M059J (cell line): Measurements from ENCODE around the gene TAX1BP3. TPM values are rescaled to one million over a fixed set of nuclear protein-coding genes. Genes with fewer than 3 reads are reported as not detected.

Experiments
- DNase-seq: peaks from one replicate; pipeline ENCODE4 v3.0.0-alpha.2; 2012; ENCODE audit warnings: low read depth
- total RNA-seq: library from RNA; depleted of rRNA; stranded (reverse); fragments of >200 nt; shearing (Covaris generic); gene quantifications from 2 replicates; pipeline ENCODE4 v1.2.3, GENCODE V29; 2014; rRNA removed

The TAX1BP3 gene
- total RNA-seq, 1 experiment from 2014 or later: 243 TPM

- DNase-seq: no peak
These were observed 41.3 kb downstream of the TAX1BP3 start for GRCh38 chr17:3626831-3627768.

- no peak for DNase-seq
These were observed 45.3 kb downstream of the TAX1BP3 start for GRCh38 chr17:3622977-3623594.

GRCh38 chr17:3621146-3621720 lies 47.1 kb downstream of the TAX1BP3 start:
- no peak for DNase-seq

- no peak for DNase-seq
These were observed 53.1 kb downstream of the TAX1BP3 start for GRCh38 chr17:3615160-3615870.

- DNase-seq: no peak
These were observed 55.3 kb downstream of the TAX1BP3 start for GRCh38 chr17:3613124-3613523.

Other genes starting within 250 kb of the TAX1BP3 start
- not detected in 2 replicates for gene OR1E2, start 234.7 kb downstream of the TAX1BP3 start, total RNA-seq
- gene SPATA22, start 196.8 kb downstream of the TAX1BP3 start, total RNA-seq: not detected in 2 replicates
- gene ASPA, start 192.6 kb downstream of the TAX1BP3 start, total RNA-seq: not detected in 2 replicates
- 0.66 and 1.4 TPM in 2 replicates for gene TRPV3, start 110.8 kb downstream of the TAX1BP3 start, total RNA-seq
- 0.42 and 1.6 TPM in 2 replicates for gene TRPV1, start 59.2 kb downstream of the TAX1BP3 start, total RNA-seq
- 8.1 and 14.1 TPM in 2 replicates for gene SHPK, start 32.3 kb downstream of the TAX1BP3 start, total RNA-seq
- 13.8 and 17.1 TPM in 2 replicates for gene CTNS, start 31.8 kb downstream of the TAX1BP3 start, total RNA-seq
- 36.5 and 41.5 TPM in 2 replicates for gene EMC6, start 234 bp upstream of the TAX1BP3 start, total RNA-seq
- gene P2RX5, start 27.6 kb upstream of the TAX1BP3 start, total RNA-seq: 1.8 and 10.1 TPM in 2 replicates
- 11.4 and 18.3 TPM in 2 replicates for gene HASPIN, start 55.3 kb upstream of the TAX1BP3 start, total RNA-seq
- 38.2 and 38.7 TPM in 2 replicates for gene ITGAE, start 132.6 kb upstream of the TAX1BP3 start, total RNA-seq
- gene NCBP3, start 177.7 kb upstream of the TAX1BP3 start, total RNA-seq: 13.4 and 24.8 TPM in 2 replicates
- 1.7 and 1.8 TPM in 2 replicates for gene CAMKK1, start 224.5 kb upstream of the TAX1BP3 start, total RNA-seq
- not detected in 2 replicates for gene P2RX1, start 247.9 kb upstream of the TAX1BP3 start, total RNA-seq